ENCODE measurements around the gene VDR. TPM values are rescaled to one million over a fixed set of nuclear protein-coding genes. Genes with fewer than 3 reads are reported as not detected.

The VDR gene
- total and polyA plus RNA-seq, 8 donors: 1.1 to 32.1 (median 2.2) TPM

GRCh38 chr12:47841910-47842309 is 62.9 kb downstream of the VDR start:
- peaks cover 0 to 37% of the 10 kb centered on the region in 2 donors for H3K36me3 ChIP-seq
- ATAC-seq (no peak), DNase-seq (no peak)
- no peaks in the 10 kb centered on the region for H3K9me3 ChIP-seq
- H3K4me3 ChIP-seq: no peak overlapping the region
- no peak for TF ChIP-seq CTCF (IDR thresholded peaks at IDR 0.05)
- intact Hi-C loops (cut with DNase I): no loop called here
- no peak overlapping the region for H3K27ac ChIP-seq
- H3K27me3 ChIP-seq: no peaks in the 10 kb centered on the region
- H3K4me1 ChIP-seq: peaks cover under 1 to 22% of the 10 kb centered on the region in 2 donors

DNA sequence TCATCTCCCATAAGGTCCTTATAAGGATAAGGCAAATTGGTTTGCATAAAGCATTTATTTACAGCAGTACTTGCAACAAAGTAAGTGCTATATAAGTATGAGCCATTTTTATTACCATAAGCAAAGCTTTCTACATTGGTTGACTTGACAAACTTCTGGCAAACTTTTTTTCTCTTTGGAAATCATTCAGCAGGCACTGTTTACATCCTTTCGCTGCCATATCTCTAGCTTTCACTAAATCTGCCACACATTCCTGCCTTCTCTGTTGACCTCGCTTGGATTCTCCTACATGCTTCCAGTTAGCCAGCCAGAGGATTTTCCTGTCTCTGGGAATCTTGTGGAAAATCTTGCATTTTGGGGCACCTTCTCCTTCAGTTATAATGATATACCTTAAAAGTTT is 63.3 kb downstream of the VDR start:
- Histone ChIP-seq H3K4me3 (no peak overlapping the region), H3K4me1 (peaks cover 3 to 22% of the 10 kb centered on the region in 2 donors), H3K27me3 (no peaks in the 10 kb centered on the region), H3K27ac (no peak overlapping the region), H3K9me3 (no peaks in the 10 kb centered on the region), H3K36me3 (peaks cover 0 to 34% of the 10 kb centered on the region in 2 donors)
- intact Hi-C loops (cut with DNase I): no loop called here
- DNase-seq (no peak), ATAC-seq (no peak)
- TF ChIP-seq CTCF (IDR thresholded peaks at IDR 0.05): no peak

DNA sequence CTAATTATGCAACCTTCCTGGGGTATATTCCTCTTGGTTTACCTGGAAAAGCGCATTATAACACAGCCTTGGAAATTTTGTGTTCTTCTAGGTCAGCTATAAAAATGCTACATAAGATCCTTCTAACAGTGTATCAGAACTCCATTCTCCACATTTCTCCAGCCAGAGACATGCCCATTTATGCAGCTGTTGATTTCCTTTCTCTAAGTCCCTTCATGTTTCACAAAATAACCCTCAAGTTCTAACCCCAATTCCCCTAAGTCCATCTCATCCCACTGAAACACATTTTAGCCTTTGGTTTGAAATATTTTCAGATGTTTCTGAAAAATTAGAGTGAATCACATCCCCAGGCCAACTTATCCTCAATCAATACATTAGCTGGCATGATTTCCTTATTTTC is 64.2 kb downstream of the VDR start:
- DNase-seq (no peak), ATAC-seq (no peak)
- Histone ChIP-seq H3K4me3 (no peak overlapping the region), H3K4me1 (peaks cover 5 to 22% of the 10 kb centered on the region in 2 donors), H3K9me3 (no peaks in the 10 kb centered on the region), H3K36me3 (peaks cover 0 to 25% of the 10 kb centered on the region in 2 donors), H3K27ac (no peak overlapping the region), H3K27me3 (no peaks in the 10 kb centered on the region)
- intact Hi-C loops (cut with DNase I): no loop called here
- no peak for TF ChIP-seq CTCF (IDR thresholded peaks at IDR 0.05)

- ATAC-seq: no peak
- Histone ChIP-seq H3K36me3 (peaks cover 0 to 13% of the 10 kb centered on the region in 2 donors), H3K27ac (no peak overlapping the region), H3K4me1 (peaks cover 6 to 27% of the 10 kb centered on the region in 2 donors), H3K27me3 (no peaks in the 10 kb centered on the region), H3K9me3 (no peaks in the 10 kb centered on the region), H3K4me3 (no peak overlapping the region)
- TF ChIP-seq CTCF (IDR thresholded peaks at IDR 0.05): no peak
- no peak for DNase-seq
- intact Hi-C loops (cut with DNase I): loop anchor here in 1 of 2 donors (2.0 to 10.0 kb wide), 3 partner anchors 42 to 125 kb away; partner anchors contain the start of gene SLC48A1
Observed at GRCh38 chr12:47839214-47839876, 65.4 kb downstream of the VDR start.

- peak; percentile 28 for ATAC-seq
- peak; percentile 22 to 41 for TF ChIP-seq CTCF (IDR thresholded peaks at IDR 0.05)
- Histone ChIP-seq H3K9me3 (no peaks in the 10 kb centered on the region), H3K27me3 (no peaks in the 10 kb centered on the region), H3K27ac (no peak overlapping the region), H3K4me3 (no peak overlapping the region), H3K36me3 (peaks cover 0 to 4% of the 10 kb centered on the region in 2 donors), H3K4me1 (peaks cover 6 to 30% of the 10 kb centered on the region in 2 donors)
- DNase-seq: no peak
- intact Hi-C loops (cut with DNase I): loop anchor here in 1 of 2 donors (2.0 to 10.0 kb wide), 3 partner anchors 41 to 124 kb away; partner anchors contain the start of gene SLC48A1
Observed at GRCh38 chr12:47838286-47838931, 66.4 kb downstream of the VDR start.

Measured in left lung (tissue), 10 donors.